A673 (cell line): ENCODE measurements around the gene PFN3. TPM values are rescaled to one million over a fixed set of nuclear protein-coding genes. Genes with fewer than 3 reads are reported as not detected.

Experiments
- BruUV-seq: library from RNA; stranded (reverse); fragments of 400-500 nt; replicated peaks from 2 replicates; lab custom pipeline; 2021; lab: Mats Ljungman, UMichigan
- CTCF ChIA-PET: fragments of 300-600 bp; sonication (Branson Sonifier 250); formaldehyde crosslinking; loops from one replicate; lab custom pipeline; 2022; ENCODE audit warnings: antibody characterized with exemption; lab: Charles Lee
- POLR2A ChIA-PET: fragments of 300-600 bp; sonication (Branson Sonifier 250); formaldehyde crosslinking; loops from one replicate; lab custom pipeline; 2022; ENCODE audit warnings: antibody characterized with exemption; ENCODE audit not compliant: low non-redundant PET; lab: Charles Lee
- DNase-seq: peaks from one replicate; pipeline ENCODE4 v3.0.0-alpha.2; 2015; ENCODE audit warnings: low spot score
- H3K27ac ChIP-seq: fragments of 200-600 bp; sonication (generic); 2 replicates; pipeline ENCODE4 v1.5.1; 2016; ENCODE audit warnings: mixed run types, low read depth, mild to moderate bottlenecking, mixed read lengths, antibody characterized with exemption, low read length; ENCODE audit not compliant: poor library complexity, severe bottlenecking
- H3K27me3 ChIP-seq: fragments of 200-600 bp; sonication (generic); replicated peaks from 2 replicates; pipeline ENCODE4 v1.6.1; 2017; ENCODE audit warnings: mixed run types, low read depth, mild to moderate bottlenecking, mixed read lengths, antibody characterized with exemption, low read length; ENCODE audit not compliant: insufficient read depth, poor library complexity
- H3K36me3 ChIP-seq: fragments of 200-600 bp; sonication (generic); 2 replicates; pipeline ENCODE4 v1.6.1; 2016; ENCODE audit warnings: mixed run types, mild to moderate bottlenecking, mixed read lengths, antibody characterized with exemption, low read length; ENCODE audit not compliant: insufficient read depth, poor library complexity, severe bottlenecking
- H3K4me1 ChIP-seq: fragments of 200-600 bp; sonication (generic); 2 replicates; pipeline ENCODE4 v1.6.1; 2017; ENCODE audit warnings: mixed run types, mild to moderate bottlenecking, mixed read lengths, antibody characterized with exemption, low read length; ENCODE audit not compliant: insufficient read depth, poor library complexity, severe bottlenecking
- H3K4me3 ChIP-seq: fragments of 200-600 bp; sonication (generic); 2 replicates; pipeline ENCODE4 v1.5.1; 2016; ENCODE audit warnings: low read depth, mixed run types, mild to moderate bottlenecking, mixed read lengths, low read length; ENCODE audit not compliant: poor library complexity, severe bottlenecking
- H3K9me3 ChIP-seq: fragments of 200-600 bp; sonication (generic); 2 replicates; pipeline ENCODE4 v1.6.1; 2016; ENCODE audit warnings: mixed run types, low read depth, mild to moderate bottlenecking, mixed read lengths, antibody characterized with exemption, low read length; ENCODE audit not compliant: poor library complexity, severe bottlenecking
- CTCF ChIP-seq: fragments of 300-800, 200-600 bp; sonication (generic); conservative IDR thresholded peaks from 2 replicates; pipeline ENCODE4 v1.5.1; 2017; ENCODE audit warnings: low read depth, mild to moderate bottlenecking, antibody characterized with exemption, low read length, moderate library complexity, mixed read lengths
- EZH2 ChIP-seq: fragments of 200-600 bp; sonication (generic); IDR thresholded peaks from 2 replicates; pipeline ENCODE4 v1.6.1; 2017; ENCODE audit warnings: borderline replicate concordance, low read depth, mild to moderate bottlenecking, mixed read lengths, antibody characterized with exemption, low read length; ENCODE audit not compliant: poor library complexity, severe bottlenecking
- intact Hi-C: fragments of 100-400 bp; cut with micrococcal nuclease; formaldehyde crosslinking; loops from one replicate; pipeline ENCODE4 v1.10.0; 2022; ENCODE audit not compliant: unreplicated experiment
- total RNA-seq: library from RNA; stranded (reverse); gene quantifications from 2 replicates; pipeline ENCODE4 v1.2.3, GENCODE V29; 2021

PFN3 gene
- total RNA-seq, 1 experiment from 2014 or later, result not detected

- no peaks in the 10 kb centered on the region for H3K36me3 ChIP-seq
- intact Hi-C loops, result no loop called here
- no peaks in the 10 kb centered on the region for H3K27me3 ChIP-seq
- no TSS peak for BruUV-seq
- H3K27ac ChIP-seq, result no peak overlapping the region
- POLR2A ChIA-PET, result no interaction called here
- peaks cover 15% of the 10 kb centered on the region for H3K4me1 ChIP-seq
- CTCF ChIA-PET, result interaction anchor here (0.9 to 1.3 kb wide), 4 partner anchors 13 to 90 kb away, joined by 4 to 6 read pairs (median 4); no protein-coding TSS in a partner anchor
- no peaks in the 10 kb centered on the region for H3K9me3 ChIP-seq
- no peak overlapping the region for H3K4me3 ChIP-seq
- TF ChIP-seq CTCF, result no peak
- no peak for TF ChIP-seq EZH2
- no peak for DNase-seq
Measured at GRCh38 chr5:177369645-177370440, 30.6 kb downstream of the PFN3 start.

GRCh38 chr5:177368869-177369644 lies 31.4 kb downstream of the PFN3 start:
- ChIA-PET CTCF (interaction anchor here (0.8 kb wide), 1 partner anchor 10 kb away, joined by 4 read pairs; no protein-coding TSS in a partner anchor), POLR2A (no interaction called here)
- Histone ChIP-seq H3K36me3 (no peaks in the 10 kb centered on the region), H3K4me1 (peaks cover 15% of the 10 kb centered on the region), H3K27me3 (no peaks in the 10 kb centered on the region), H3K9me3 (no peaks in the 10 kb centered on the region), H3K4me3 (no peak overlapping the region), H3K27ac (no peak overlapping the region)
- BruUV-seq, result no TSS peak
- peak; percentile 44 for DNase-seq
- peak; percentile 64 for TF ChIP-seq CTCF
- TF ChIP-seq EZH2, result no peak
- intact Hi-C loops, result no loop called here

- no TSS peak for BruUV-seq
- no peak overlapping the region for H3K4me3 ChIP-seq
- no peaks in the 10 kb centered on the region for H3K27me3 ChIP-seq
- H3K9me3 ChIP-seq, result no peaks in the 10 kb centered on the region
- TF ChIP-seq CTCF (no peak), EZH2 (no peak)
- peaks cover 19% of the 10 kb centered on the region for H3K4me1 ChIP-seq
- no peak overlapping the region for H3K27ac ChIP-seq
- ChIA-PET POLR2A (no interaction called here), CTCF (interaction anchor here (0.6 to 0.8 kb wide), 2 partner anchors 11 to 122 kb away, joined by 4 to 7 read pairs; no protein-coding TSS in a partner anchor)
- DNase-seq, result no peak
- H3K36me3 ChIP-seq, result no peaks in the 10 kb centered on the region
- intact Hi-C loops, result no loop called here
Measured at GRCh38 chr5:177367981-177368868, 32.2 kb downstream of the PFN3 start.
